NOMO-1 (cell line): ENCODE data around the gene ARL5C.
"Not testable (repeated sequence)": the region's sequence is repeated elsewhere in the genome, so short reads cannot be mapped to it uniquely, and the experiment has no call there.

ENCODE experiments used
- DNase-seq, 2 experiments: peaks; one replicate each; lab custom pipeline; 2025; ENCODE audit not compliant: unreplicated experiment in 2 of 2; lab: John Stamatoyannopoulos, UW

The ARL5C gene

GRCh38 chr17:39168503-39168902 is 2.5 kb upstream of the ARL5C start:
- DNase-seq = not testable (repeated sequence)

DNA sequence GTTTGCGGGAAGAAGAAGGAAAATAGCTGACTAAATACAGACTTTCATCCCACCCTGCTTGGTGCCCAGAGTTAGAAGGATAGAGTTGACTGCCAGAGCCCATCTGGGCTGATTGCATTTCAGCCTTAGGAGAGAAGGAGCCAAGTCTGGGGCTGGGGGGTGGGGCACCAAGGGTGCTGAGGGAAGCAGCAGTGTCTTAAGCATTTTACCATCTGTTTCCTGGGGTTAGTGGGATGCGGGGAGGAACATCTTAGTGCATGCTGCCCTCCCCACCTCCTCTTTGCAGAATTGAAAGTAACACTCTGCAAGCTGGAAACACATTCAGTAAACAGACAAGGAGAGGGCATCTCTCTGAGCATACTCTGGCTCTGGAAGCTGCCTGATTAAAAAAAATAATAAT is 1.5 kb upstream of the ARL5C start:
- peak; percentile 84 to 88 for DNase-seq

DNA sequence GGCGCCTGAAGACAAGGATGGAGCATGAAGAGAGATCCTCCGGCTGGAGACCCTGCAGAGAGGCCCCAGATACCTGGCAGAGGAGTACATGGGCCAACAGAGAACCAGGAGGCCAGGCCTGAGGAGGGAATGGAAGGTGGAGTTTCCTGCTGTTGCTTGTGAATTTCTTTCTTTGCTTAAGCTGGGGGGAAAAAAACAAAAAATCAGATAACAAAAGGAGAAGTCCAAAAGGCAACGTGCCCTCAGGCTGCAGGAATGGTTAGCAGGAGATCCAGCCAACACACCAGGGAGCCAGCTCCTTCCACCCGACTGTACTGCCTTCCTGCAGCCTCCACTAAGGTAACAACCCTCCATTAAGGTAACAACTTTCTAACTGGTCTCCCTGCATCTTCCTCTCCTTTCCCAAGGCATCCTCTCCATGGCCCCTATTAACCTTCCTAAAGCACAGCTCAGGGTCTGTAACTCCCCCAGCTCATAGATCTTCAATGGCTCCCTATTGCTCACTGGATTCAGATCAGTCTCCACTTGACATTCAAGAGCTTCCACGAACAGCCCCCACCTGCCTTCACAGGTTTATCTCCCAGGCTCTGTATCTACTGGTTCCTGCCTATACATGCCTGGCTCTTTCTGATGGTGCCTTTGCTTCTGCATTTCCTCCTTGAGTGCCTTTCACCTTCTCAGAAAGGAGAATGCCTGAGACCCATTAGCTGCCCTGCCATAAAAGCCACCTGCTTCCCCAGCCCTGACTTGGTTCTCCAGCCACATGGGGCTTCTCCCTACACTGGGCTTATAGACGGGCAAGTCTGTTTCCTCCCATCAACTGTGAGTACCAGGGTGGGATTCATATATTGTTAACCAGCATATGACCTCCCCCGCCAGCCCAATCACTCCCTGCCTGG is 725 bp upstream of the ARL5C start:
- DNase-seq = peak in 1 of 2 experiments; percentile 19

DNA sequence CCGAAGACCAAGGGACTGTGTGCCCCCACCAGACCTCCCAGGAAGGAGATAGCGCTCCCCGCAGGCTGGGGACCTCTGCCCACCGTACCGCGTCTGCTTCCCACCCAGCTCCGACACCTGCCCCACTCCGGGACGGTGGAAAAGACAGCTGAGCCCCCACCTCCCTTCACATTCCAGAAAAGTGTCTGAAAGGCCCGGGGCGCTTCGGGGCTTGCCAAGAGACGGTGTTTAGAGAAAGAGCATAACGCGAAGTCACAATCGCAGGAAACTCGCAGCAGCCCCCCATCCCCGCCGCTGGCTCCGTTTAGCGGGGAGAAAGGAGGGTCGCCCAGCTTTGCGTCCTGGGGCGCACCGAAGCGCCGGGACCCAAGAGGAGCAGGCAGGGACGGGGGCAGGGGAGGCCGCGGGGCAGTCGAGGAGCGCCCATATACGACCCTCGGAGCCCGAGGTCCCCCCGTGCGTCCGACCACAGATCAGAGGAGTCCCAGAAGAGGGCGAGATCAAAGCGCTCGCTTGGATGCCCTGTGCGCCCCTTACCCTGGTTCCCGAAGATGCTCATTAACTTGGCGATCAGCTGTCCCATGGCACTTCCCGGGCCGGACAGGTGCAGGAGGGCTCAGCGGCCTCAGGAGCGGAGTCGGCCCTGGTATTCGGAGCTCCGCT is 652 bp downstream of the ARL5C start:
- no peak for DNase-seq

- peak; percentile 85 to 93 for DNase-seq
These were observed 1.3 kb downstream of the ARL5C start for GRCh38 chr17:39164675-39165143.

- no peak for DNase-seq
These were observed 4.0 kb downstream of the ARL5C start for GRCh38 chr17:39161962-39162361.

- no peak for DNase-seq
These were observed 7.3 kb downstream of the ARL5C start for GRCh38 chr17:39158623-39159022.

DNA sequence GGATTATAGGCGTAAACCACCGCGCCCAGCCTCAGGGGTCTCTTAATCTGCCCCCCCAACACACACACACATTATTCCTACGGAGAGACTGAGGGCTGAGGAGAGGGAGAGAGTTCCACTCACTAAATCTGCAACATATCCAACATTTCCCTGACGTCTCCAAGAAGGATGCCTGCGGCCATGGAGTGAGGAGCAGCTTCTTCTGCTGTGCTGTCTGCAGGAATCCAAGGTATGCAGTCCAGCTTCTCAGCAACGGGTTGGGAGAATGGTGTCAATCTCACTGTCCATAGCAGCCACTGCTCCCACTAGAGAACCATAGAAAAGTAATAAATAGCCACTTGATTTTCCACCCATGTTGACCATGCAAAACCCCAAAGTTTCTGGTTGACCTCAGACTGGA is 9.5 kb downstream of the ARL5C start:
- no peak for DNase-seq

DNA sequence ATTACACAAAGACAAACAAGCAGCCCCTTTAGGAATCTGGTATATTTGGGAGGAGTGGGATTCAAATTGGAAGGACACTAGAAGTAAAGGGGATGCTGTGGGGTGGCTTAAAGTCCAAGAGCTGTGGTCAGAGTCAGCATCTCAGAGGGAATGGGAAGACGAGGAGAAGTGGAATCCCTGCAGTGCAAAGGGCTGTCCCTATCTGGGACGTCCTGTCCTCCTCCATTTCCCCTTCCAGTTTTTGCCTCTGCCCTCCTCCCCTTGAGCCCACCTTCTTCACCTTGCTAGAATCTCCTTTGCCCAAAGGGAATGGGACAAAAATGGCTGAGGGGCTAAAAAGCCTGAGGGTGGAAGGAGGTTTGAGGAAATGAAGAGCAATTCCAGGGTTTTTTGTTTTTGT is 10.3 kb downstream of the ARL5C start:
- no peak for DNase-seq

GRCh38 chr17:39153599-39154051 is 12.3 kb downstream of the ARL5C start:
- DNase-seq = peak; percentile 56 to 76

DNA sequence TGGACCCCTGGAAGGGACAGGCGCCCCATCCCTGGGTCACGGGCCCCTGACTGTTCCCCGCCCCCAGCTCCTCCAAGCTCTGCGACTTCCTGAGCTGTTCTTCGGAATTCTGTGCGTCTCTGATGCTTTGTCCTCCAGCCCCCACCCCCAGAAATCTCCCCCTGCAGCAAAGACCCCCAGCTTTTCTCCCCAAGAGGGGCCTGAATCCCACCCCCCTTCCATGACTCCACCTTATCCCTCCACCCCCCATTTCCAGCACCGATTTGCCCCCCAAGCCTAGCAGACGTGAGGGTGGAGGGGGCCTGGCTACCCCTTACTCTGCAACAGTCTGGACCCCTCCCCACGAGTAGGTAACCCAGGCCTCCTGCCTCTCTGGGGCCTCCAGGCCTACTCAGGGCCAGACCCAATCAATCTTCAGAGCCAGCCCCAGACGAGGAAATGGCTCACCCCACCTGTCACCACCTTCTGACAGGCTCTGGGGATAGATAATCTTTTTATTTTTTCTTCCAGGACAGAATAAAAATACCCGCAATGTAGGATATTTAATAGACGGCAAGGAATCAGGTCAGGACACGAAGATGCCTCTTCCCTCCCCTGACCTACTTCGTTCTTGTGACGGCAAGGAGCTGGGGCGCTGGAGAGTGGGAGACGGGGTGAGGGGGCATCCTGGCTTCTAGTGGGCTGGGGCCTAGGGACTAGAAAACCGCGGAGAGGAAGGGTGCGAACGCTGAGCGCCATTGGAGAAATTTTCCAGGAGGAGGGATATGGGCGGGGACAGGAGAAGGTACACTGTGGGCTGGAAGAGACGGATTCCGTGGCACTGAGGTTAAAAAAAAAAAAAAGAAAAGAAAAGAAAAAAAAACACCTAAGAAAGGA is 13.8 kb downstream of the ARL5C start:
- no peak for DNase-seq

DNA sequence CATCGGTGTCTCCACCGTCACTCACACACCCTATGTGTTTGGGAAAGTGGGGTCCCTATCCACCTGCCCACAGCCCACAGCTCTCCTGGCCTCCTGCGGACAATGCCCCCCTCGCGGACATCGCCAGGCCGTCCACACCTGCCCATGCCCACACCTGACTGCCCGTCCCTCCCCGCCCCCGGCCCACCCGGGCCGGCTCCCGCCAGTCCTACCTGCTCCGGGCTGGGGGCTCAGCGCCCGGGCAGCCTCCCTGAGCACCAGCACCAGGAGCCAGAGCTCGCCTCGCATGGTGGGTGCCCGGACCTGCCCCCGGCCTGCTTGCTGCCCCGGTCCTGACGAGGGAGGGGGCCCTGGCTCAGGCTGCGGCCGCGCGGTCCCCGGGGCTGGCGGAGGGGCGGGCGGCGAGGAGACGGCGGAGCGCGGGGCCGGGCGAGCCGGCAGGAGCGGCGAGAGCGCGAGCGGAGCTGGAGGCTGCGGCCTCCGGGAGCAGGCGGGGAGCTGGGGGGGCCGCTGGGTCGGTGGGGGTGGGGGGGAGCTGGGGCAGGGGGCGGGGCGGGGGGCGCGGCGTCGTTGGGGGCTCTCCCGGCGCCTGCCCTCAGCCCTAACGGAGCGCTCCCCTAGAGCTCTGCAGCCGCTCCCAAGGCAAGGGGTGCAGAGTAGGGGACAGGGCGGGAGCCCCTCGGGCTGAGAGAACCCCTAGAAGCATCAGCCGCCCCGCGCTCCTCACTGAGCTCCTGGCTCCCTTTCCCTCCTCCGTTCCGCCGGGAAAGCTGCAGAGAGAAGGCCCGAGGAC is 14.6 kb downstream of the ARL5C start, which contains the start of gene PLXDC1:
Gene PLXDC1, minus strand, starts transcription at position 488 of the 793 bp plus-strand sequence. Its CDS starts 200 bp downstream, at position 288.
- DNase-seq = no peak

DNA sequence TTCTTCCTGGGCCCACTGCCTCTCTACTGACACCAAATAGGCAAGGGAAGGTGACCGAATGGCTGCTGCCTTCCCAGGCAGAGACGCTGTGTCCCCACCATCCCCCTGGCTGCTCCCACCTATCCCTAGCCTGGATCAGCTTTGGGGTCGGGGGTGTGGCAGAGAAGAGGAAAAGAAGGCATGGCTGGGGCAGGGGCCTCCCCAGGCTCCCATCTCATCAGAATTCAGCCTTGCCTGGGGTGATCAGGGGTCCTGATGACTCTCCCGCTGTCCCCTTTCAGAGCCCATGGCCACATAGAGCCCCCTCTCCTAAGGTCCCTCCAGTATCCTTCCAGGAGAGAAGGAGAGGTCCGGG is 15.2 kb downstream of the ARL5C start:
- no peak for DNase-seq

GRCh38 chr17:39150104-39150634 is 15.8 kb downstream of the ARL5C start:
- no peak for DNase-seq

- DNase-seq = peak; percentile 38 to 43
These were observed 18.5 kb downstream of the ARL5C start for GRCh38 chr17:39147221-39148185.

DNA sequence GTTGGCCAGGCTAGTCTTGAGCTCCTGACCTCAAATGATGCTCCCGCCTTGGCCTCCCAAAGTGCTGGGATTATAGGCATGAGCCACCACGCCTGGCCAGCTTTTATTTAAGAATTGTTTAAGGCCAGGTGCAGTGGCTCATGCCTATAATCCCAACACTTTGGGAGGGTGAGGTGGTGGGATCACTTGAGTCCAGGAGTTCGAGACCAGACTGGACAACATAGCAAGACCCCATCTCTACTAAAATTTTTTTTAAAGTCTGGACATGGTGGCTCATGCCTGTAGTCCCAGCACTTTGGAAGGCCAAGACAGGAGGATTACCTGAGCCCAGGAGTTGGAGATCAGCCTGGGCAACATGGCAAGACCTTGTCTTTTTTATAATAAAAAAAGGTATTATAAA is 19.7 kb downstream of the ARL5C start:
- no peak for DNase-seq

GRCh38 chr17:39145143-39145542 is 20.8 kb downstream of the ARL5C start:
- DNase-seq = no peak

DNA sequence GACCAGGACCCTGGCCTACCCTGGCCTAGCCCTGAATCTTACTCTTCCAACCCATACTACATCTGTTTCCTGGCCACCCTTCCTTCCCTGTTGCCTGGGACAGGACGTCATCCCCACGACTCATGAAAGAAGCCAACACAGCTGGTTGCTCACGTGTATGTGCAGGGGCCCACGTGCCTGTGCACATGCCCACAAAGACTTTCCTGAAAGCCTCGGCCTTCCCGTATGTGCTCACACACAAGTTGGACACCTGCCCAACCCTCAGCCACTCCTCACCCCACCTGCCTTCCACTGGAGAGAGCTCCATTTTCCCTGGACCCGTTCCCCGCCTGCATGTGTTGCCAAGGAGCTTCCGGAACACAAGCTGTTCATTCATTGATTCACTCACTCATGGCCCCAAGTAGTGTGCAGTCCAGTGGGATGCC is 21.5 kb downstream of the ARL5C start:
- DNase-seq = no peak
